HepG2 (cell line): ENCODE measurements around the gene ZBTB4. TPM values are rescaled to one million over a fixed set of nuclear protein-coding genes. Genes with fewer than 3 reads are reported as not detected.
A peak's percentile ranks its signal among the peaks of the same experiment; 100 is the strongest.

Experiments
- ADNP ChIP-seq: sonication (generic); formaldehyde crosslinking; IDR thresholded peaks from 2 replicates; pipeline ENCODE4 v1.4.0; 2020; ENCODE audit warnings: missing genetic modification reagents
- CEBPB ChIP-seq: IDR thresholded peaks from 2 replicates; pipeline ENCODE4 v1.6.1; 2011; ENCODE audit warnings: low read depth, low read length, improper control_type of control experiment, borderline replicate concordance
- KDM2A ChIP-seq: sonication (generic); formaldehyde crosslinking; IDR thresholded peaks from 2 replicates; pipeline ENCODE4 v1.4.0; 2020; ENCODE audit warnings: low read depth, missing genetic modification reagents, borderline replicate concordance
- MTA3 ChIP-seq: sonication (generic); formaldehyde crosslinking; IDR thresholded peaks from 2 replicates; pipeline ENCODE4 v1.4.0; 2020; ENCODE audit warnings: missing genetic modification reagents
- ONECUT2 ChIP-seq: sonication (generic); formaldehyde crosslinking; IDR thresholded peaks from 2 replicates; pipeline ENCODE4 v1.4.0; 2020; ENCODE audit warnings: missing genetic modification reagents
- PRMT3 ChIP-seq: sonication (generic); formaldehyde crosslinking; IDR thresholded peaks from 2 replicates; pipeline ENCODE4 v1.8.1; 2022; ENCODE audit warnings: low read depth, mild to moderate bottlenecking, moderate library complexity, missing genetic modification reagents, borderline replicate concordance
- RNF2 ChIP-seq: fragments of 450-650 bp; conservative IDR thresholded peaks from 2 replicates; pipeline ENCODE4 v1.6.1; 2016; ENCODE audit warnings: low read depth
- TBX2 ChIP-seq: sonication (generic); formaldehyde crosslinking; IDR thresholded peaks from 2 replicates; pipeline ENCODE4 v1.5.0; 2020; ENCODE audit warnings: missing genetic modification reagents, mild to moderate bottlenecking, borderline replicate concordance
- YY1 ChIP-seq: IDR thresholded peaks from 2 replicates; pipeline ENCODE4 v1.6.1; 2011; ENCODE audit warnings: low read length, low read depth, moderate library complexity, mild to moderate bottlenecking; ENCODE audit not compliant: insufficient read depth, insufficient replicate concordance
- ZBTB7B ChIP-seq: sonication (generic); formaldehyde crosslinking; IDR thresholded peaks from 2 replicates; pipeline ENCODE4 v1.4.0; 2020; ENCODE audit warnings: missing genetic modification reagents
- ZFX ChIP-seq: sonication (generic); formaldehyde crosslinking; IDR thresholded peaks from 2 replicates; pipeline ENCODE4 v1.4.0; 2020; ENCODE audit warnings: mild to moderate bottlenecking, low read depth, missing genetic modification reagents, moderate library complexity
- ZNF331 ChIP-seq: sonication (generic); formaldehyde crosslinking; IDR thresholded peaks from 2 replicates; pipeline ENCODE4 v1.4.0; 2020; ENCODE audit warnings: missing genetic modification reagents
- ZNF484 ChIP-seq: sonication (generic); formaldehyde crosslinking; IDR thresholded peaks from 2 replicates; pipeline ENCODE4 v1.5.1; 2020; ENCODE audit warnings: mild to moderate bottlenecking, low read depth, missing genetic modification reagents, borderline replicate concordance
- ZNF670 ChIP-seq: sonication (generic); formaldehyde crosslinking; IDR thresholded peaks from 2 replicates; pipeline ENCODE4 v1.8.0; 2022; ENCODE audit warnings: mild to moderate bottlenecking, missing genetic modification reagents, borderline replicate concordance
- ZNF891 ChIP-seq: sonication (generic); formaldehyde crosslinking; IDR thresholded peaks from 2 replicates; pipeline ENCODE4 v1.5.0; 2020; ENCODE audit warnings: mild to moderate bottlenecking, missing genetic modification reagents
- polyA plus RNA-seq, 8 experiments: library from polyadenylated mRNA; depleted of rRNA in 3 of 8; stranded (reverse) in 7 of 8; unstranded in 1 of 8; fragments of >200 nt; fragmentation: Illumina TruSeq in 4 of 8; extraction: Trizol in 4 of 8; gene quantifications; 2 replicates each; pipeline versions ENCODE4 v1.2.1 to v1.2.3, GENCODE V29; 2011 to 2016; ENCODE audit warnings: low read depth in 4 of 8, missing spikeins in 1 of 8, mixed read lengths in 1 of 8; ENCODE audit not compliant: insufficient read depth in 1 of 8
- total RNA-seq, 5 experiments: library from RNA; depleted of rRNA; stranded (reverse); fragments of >200 nt; fragmentation: Illumina TruSeq; extraction: Trizol; gene quantifications; 2 replicates each; pipeline ENCODE4 v1.2.3, GENCODE V29; 2016; ENCODE audit warnings: low read depth in 1 of 5
- TF ChIP-seq, protein P1 (sequence below): sonication (generic); formaldehyde crosslinking; IDR thresholded peaks from 2 replicates; pipeline ENCODE4 v1.4.0; 2020; ENCODE audit warnings: mild to moderate bottlenecking, missing genetic modification reagents
- TF ChIP-seq, protein P2 (sequence below): sonication (generic); formaldehyde crosslinking; conservative IDR thresholded peaks from 2 replicates; pipeline ENCODE4 v1.8.0; 2022; ENCODE audit warnings: missing genetic modification reagents
- TF ChIP-seq, protein P3 (sequence below): sonication (generic); formaldehyde crosslinking; IDR thresholded peaks from 2 replicates; pipeline ENCODE4 v1.4.0; 2020; ENCODE audit warnings: missing genetic modification reagents
- TF ChIP-seq, protein P4 (sequence below): sonication (generic); formaldehyde crosslinking; IDR thresholded peaks from 2 replicates; pipeline ENCODE4 v1.4.0; 2020; ENCODE audit warnings: low read depth, missing genetic modification reagents

Gene ZBTB4
- total and polyA plus RNA-seq, 2 of the 13 experiments (the other 11 are each of a cell fraction or from before 2014, with no cell fraction given): 4.3 to 7.4 TPM

DNA sequence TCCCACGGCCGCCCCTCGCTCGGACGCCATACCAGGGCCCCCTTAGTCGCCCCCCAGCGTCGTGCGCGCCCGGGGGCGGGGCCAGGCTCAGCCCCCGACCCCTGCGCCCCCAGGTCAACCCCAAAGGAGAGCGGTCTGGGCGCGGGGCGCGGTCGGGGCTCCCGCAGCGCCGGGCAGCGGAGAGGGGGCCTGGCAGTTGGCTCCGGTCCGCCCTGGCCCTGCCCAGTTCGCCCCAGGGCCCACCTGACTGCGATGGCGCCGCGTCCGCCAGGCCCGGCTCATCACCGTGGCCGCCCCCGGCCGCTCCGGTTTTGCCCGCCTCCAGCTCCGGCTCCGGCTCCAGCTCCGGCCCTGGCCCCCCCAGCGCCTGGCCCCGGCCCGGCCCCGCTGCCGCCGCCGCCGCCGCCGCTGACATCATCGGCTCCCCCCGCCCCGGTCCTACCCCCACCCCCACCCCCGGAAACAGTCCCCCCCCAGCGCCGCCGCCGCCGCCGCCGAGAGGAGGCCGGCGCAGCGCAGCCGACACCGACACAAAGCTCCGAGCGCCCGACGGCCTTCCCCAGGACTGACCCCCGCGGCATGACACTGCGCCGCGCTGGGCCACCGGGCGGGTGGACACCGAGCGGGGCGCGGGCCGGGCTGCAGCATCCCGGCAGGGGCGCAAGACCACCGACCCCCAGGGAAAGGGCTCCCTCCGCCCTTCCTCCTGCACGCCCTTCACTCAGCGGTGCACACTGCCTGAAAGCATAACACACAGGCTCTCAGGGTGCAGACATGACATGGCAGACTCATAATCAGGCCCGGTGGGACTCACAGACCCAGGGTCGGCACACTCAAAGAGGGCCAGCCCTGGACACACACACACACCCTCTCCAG lies at the start of gene ZBTB4 (continued):
- TF ChIP-seq, protein P1, sequence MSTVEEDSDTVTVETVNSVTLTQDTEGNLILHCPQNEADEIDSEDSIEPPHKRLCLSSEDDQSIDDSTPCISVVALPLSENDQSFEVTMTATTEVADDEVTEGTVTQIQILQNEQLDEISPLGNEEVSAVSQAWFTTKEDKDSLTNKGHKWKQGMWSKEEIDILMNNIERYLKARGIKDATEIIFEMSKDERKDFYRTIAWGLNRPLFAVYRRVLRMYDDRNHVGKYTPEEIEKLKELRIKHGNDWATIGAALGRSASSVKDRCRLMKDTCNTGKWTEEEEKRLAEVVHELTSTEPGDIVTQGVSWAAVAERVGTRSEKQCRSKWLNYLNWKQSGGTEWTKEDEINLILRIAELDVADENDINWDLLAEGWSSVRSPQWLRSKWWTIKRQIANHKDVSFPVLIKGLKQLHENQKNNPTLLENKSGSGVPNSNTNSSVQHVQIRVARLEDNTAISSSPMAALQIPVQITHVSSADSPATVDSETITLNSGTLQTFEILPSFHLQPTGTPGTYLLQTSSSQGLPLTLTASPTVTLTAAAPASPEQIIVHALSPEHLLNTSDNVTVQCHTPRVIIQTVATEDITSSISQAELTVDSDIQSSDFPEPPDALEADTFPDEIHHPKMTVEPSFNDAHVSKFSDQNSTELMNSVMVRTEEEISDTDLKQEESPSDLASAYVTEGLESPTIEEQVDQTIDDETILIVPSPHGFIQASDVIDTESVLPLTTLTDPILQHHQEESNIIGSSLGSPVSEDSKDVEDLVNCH (CRISPR knock-in tag): no peak
- no peak; the same call in 1 of the 2 replicates for TF ChIP-seq TBX2 (CRISPR knock-in tag)
- no peak; the same call in none of the 2 replicates for TF ChIP-seq ZFX (CRISPR knock-in tag)
- peak; percentile 25 for TF ChIP-seq YY1
- peak; percentile 79; the same call in 1 of the 2 replicates for TF ChIP-seq ZNF891 (CRISPR knock-in tag)
- TF ChIP-seq RNF2: no peak
- TF ChIP-seq ZNF484 (CRISPR knock-in tag): no peak
- TF ChIP-seq, protein P2, sequence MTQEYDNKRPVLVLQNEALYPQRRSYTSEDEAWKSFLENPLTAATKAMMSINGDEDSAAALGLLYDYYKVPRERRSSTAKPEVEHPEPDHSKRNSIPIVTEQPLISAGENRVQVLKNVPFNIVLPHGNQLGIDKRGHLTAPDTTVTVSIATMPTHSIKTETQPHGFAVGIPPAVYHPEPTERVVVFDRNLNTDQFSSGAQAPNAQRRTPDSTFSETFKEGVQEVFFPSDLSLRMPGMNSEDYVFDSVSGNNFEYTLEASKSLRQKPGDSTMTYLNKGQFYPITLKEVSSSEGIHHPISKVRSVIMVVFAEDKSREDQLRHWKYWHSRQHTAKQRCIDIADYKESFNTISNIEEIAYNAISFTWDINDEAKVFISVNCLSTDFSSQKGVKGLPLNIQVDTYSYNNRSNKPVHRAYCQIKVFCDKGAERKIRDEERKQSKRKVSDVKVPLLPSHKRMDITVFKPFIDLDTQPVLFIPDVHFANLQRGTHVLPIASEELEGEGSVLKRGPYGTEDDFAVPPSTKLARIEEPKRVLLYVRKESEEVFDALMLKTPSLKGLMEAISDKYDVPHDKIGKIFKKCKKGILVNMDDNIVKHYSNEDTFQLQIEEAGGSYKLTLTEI: no peak
- no peak for TF ChIP-seq ONECUT2 (CRISPR knock-in tag)
- no peak for TF ChIP-seq MTA3 (CRISPR knock-in tag)
- peak; percentile 21; the same call in 1 of the 2 replicates for TF ChIP-seq KDM2A
- TF ChIP-seq ADNP (CRISPR knock-in tag): no peak
- no peak for TF ChIP-seq CEBPB
- TF ChIP-seq, protein P3, sequence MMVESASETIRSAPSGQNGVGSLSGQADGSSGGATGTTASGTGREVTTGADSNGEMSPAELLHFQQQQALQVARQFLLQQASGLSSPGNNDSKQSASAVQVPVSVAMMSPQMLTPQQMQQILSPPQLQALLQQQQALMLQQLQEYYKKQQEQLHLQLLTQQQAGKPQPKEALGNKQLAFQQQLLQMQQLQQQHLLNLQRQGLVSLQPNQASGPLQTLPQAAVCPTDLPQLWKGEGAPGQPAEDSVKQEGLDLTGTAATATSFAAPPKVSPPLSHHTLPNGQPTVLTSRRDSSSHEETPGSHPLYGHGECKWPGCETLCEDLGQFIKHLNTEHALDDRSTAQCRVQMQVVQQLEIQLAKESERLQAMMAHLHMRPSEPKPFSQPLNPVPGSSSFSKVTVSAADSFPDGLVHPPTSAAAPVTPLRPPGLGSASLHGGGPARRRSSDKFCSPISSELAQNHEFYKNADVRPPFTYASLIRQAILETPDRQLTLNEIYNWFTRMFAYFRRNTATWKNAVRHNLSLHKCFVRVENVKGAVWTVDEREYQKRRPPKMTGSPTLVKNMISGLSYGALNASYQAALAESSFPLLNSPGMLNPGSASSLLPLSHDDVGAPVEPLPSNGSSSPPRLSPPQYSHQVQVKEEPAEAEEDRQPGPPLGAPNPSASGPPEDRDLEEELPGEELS (CRISPR knock-in tag): no peak
- TF ChIP-seq, protein P4, sequence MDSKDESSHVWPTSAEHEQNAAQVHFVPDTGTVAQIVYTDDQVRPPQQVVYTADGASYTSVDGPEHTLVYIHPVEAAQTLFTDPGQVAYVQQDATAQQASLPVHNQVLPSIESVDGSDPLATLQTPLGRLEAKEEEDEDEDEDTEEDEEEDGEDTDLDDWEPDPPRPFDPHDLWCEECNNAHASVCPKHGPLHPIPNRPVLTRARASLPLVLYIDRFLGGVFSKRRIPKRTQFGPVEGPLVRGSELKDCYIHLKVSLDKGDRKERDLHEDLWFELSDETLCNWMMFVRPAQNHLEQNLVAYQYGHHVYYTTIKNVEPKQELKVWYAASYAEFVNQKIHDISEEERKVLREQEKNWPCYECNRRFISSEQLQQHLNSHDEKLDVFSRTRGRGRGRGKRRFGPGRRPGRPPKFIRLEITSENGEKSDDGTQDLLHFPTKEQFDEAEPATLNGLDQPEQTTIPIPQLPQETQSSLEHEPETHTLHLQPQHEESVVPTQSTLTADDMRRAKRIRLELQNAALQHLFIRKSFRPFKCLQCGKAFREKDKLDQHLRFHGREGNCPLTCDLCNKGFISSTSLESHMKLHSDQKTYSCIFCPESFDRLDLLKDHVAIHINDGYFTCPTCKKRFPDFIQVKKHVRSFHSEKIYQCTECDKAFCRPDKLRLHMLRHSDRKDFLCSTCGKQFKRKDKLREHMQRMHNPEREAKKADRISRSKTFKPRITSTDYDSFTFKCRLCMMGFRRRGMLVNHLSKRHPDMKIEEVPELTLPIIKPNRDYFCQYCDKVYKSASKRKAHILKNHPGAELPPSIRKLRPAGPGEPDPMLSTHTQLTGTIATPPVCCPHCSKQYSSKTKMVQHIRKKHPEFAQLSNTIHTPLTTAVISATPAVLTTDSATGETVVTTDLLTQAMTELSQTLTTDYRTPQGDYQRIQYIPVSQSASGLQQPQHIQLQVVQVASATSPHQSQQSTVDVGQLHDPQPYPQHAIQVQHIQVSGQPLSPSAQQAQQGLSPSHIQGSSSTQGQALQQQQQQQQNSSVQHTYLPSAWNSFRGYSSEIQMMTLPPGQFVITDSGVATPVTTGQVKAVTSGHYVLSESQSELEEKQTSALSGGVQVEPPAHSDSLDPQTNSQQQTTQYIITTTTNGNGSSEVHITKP: no peak
- peak; percentile 43; the same call in 1 of the 2 replicates for TF ChIP-seq PRMT3 (CRISPR knock-in tag)
- TF ChIP-seq ZNF331: no peak
- no peak for TF ChIP-seq ZNF670 (CRISPR knock-in tag)
- peak; percentile 83 for TF ChIP-seq ZBTB7B
